WTC11 (cell line): ENCODE data around the gene CFDP1.

ENCODE experiments used
- CBFB ChIP-seq: sonication (generic); formaldehyde crosslinking; IDR thresholded peaks from 2 replicates; pipeline ENCODE4 v1.8.1; 2022; ENCODE audit warnings: mild to moderate bottlenecking, low read depth, missing genetic modification reagents
- FOXJ3 ChIP-seq: sonication (generic); formaldehyde crosslinking; IDR thresholded peaks from 2 replicates; pipeline ENCODE4 v1.9.0; 2021; ENCODE audit warnings: missing genetic modification reagents, mild to moderate bottlenecking, borderline replicate concordance
- IRF2 ChIP-seq: sonication (generic); formaldehyde crosslinking; IDR thresholded peaks from 2 replicates; pipeline ENCODE4 v1.8.0; 2022; ENCODE audit warnings: low read depth, missing genetic modification reagents, borderline replicate concordance
- NR3C1 ChIP-seq: sonication (generic); formaldehyde crosslinking; conservative IDR thresholded peaks from 2 replicates; pipeline ENCODE4 v1.8.1; 2023; ENCODE audit warnings: low read depth, mild to moderate bottlenecking, missing genetic modification reagents
- RELA ChIP-seq: sonication (generic); formaldehyde crosslinking; IDR thresholded peaks from 2 replicates; pipeline ENCODE4 v1.8.1; 2022; ENCODE audit warnings: missing genetic modification reagents, mild to moderate bottlenecking, borderline replicate concordance
- SP1 ChIP-seq: sonication (generic); formaldehyde crosslinking; conservative IDR thresholded peaks from 2 replicates; pipeline ENCODE4 v1.8.1; 2022; ENCODE audit warnings: missing genetic modification reagents
- ZBTB21 ChIP-seq: sonication (generic); formaldehyde crosslinking; IDR thresholded peaks from 2 replicates; pipeline ENCODE4 v1.8.1; 2023; ENCODE audit warnings: mild to moderate bottlenecking, missing genetic modification reagents, borderline replicate concordance
- ZNF317 ChIP-seq: sonication (generic); formaldehyde crosslinking; IDR thresholded peaks from 2 replicates; pipeline ENCODE4 v1.8.1; 2023; ENCODE audit warnings: low read depth, mild to moderate bottlenecking, moderate library complexity, missing genetic modification reagents, borderline replicate concordance
- TF ChIP-seq, protein P1 (sequence below): fragments of 200-600 bp; IDR thresholded peaks from 2 replicates; pipeline ENCODE4 v1.8.0; 2022; ENCODE audit warnings: antibody characterized with exemption
- TF ChIP-seq, protein P2 (sequence below): sonication (generic); formaldehyde crosslinking; IDR thresholded peaks from 2 replicates; pipeline ENCODE4 v1.8.1; 2022; ENCODE audit warnings: low read depth, missing genetic modification reagents, borderline replicate concordance
- TF ChIP-seq, protein P3 (sequence below): sonication (generic); formaldehyde crosslinking; IDR thresholded peaks from 2 replicates; pipeline ENCODE4 v1.8.1; 2023; ENCODE audit warnings: mild to moderate bottlenecking, moderate library complexity, missing genetic modification reagents
- TF ChIP-seq, protein P4 (sequence below): sonication (generic); formaldehyde crosslinking; IDR thresholded peaks from 2 replicates; pipeline ENCODE4 v1.8.0; 2022; ENCODE audit warnings: mild to moderate bottlenecking, missing genetic modification reagents
- TF ChIP-seq, protein P5 (sequence below): sonication (generic); formaldehyde crosslinking; IDR thresholded peaks from 2 replicates; pipeline ENCODE4 v1.8.1; 2023; ENCODE audit warnings: mild to moderate bottlenecking, missing genetic modification reagents, moderate library complexity
- TF ChIP-seq, protein P6 (sequence below): sonication (generic); formaldehyde crosslinking; IDR thresholded peaks from 2 replicates; pipeline ENCODE4 v1.8.1; 2022; ENCODE audit warnings: mild to moderate bottlenecking, moderate library complexity, missing genetic modification reagents

DNA sequence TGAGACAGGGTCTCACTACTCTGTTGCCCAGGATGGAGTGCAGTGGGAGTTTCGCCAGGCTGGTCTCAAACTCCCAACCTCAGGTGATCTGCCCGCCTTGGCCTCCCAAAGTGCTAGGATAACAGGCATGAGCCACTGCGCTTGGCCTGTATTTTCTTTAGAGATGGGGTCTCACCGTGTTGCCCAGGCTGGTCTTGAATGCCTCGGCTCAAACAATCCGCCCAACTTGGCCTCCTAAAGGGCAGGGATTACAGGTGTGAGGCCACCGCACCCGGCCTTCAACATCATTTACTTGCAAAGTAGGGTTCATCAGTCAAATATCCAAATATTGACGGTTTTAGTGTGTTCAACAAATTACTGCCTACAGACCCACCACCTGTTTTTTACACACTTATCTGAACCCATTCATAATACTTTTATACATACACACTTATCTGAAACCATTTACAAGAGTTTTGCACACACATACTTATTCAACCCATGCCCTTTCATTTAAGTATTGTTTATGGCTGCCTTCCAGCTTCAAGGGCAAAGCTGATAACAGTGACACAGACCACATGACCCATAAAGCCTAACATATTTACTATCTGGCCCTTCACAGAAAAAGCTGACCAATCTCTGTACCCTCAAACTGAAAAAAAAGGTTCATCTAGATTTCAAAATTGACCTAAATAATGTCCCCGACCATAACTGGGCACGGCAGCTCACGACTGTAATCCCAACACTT, 19.3 kb upstream of the CFDP1 start:
- TF ChIP-seq, protein P1, sequence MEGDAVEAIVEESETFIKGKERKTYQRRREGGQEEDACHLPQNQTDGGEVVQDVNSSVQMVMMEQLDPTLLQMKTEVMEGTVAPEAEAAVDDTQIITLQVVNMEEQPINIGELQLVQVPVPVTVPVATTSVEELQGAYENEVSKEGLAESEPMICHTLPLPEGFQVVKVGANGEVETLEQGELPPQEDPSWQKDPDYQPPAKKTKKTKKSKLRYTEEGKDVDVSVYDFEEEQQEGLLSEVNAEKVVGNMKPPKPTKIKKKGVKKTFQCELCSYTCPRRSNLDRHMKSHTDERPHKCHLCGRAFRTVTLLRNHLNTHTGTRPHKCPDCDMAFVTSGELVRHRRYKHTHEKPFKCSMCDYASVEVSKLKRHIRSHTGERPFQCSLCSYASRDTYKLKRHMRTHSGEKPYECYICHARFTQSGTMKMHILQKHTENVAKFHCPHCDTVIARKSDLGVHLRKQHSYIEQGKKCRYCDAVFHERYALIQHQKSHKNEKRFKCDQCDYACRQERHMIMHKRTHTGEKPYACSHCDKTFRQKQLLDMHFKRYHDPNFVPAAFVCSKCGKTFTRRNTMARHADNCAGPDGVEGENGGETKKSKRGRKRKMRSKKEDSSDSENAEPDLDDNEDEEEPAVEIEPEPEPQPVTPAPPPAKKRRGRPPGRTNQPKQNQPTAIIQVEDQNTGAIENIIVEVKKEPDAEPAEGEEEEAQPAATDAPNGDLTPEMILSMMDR: no peak
- TF ChIP-seq CBFB (CRISPR knock-in tag) (no peak), ZBTB21 (CRISPR knock-in tag) (no peak), ZNF317 (no peak), FOXJ3 (no peak), RELA (no peak), NR3C1 (CRISPR knock-in tag) (no peak), SP1 (no peak), IRF2 (CRISPR knock-in tag) (no peak)
- TF ChIP-seq, protein P2, sequence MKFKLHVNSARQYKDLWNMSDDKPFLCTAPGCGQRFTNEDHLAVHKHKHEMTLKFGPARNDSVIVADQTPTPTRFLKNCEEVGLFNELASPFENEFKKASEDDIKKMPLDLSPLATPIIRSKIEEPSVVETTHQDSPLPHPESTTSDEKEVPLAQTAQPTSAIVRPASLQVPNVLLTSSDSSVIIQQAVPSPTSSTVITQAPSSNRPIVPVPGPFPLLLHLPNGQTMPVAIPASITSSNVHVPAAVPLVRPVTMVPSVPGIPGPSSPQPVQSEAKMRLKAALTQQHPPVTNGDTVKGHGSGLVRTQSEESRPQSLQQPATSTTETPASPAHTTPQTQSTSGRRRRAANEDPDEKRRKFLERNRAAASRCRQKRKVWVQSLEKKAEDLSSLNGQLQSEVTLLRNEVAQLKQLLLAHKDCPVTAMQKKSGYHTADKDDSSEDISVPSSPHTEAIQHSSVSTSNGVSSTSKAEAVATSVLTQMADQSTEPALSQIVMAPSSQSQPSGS (CRISPR knock-in tag): no peak
- TF ChIP-seq, protein P3, sequence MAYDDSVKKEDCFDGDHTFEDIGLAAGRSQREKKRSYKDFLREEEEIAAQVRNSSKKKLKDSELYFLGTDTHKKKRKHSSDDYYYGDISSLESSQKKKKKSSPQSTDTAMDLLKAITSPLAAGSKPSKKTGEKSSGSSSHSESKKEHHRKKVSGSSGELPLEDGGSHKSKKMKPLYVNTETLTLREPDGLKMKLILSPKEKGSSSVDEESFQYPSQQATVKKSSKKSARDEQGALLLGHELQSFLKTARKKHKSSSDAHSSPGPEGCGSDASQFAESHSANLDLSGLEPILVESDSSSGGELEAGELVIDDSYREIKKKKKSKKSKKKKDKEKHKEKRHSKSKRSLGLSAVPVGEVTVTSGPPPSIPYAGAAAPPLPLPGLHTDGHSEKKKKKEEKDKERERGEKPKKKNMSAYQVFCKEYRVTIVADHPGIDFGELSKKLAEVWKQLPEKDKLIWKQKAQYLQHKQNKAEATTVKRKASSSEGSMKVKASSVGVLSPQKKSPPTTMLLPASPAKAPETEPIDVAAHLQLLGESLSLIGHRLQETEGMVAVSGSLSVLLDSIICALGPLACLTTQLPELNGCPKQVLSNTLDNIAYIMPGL (CRISPR knock-in tag): no peak
- TF ChIP-seq, protein P4, sequence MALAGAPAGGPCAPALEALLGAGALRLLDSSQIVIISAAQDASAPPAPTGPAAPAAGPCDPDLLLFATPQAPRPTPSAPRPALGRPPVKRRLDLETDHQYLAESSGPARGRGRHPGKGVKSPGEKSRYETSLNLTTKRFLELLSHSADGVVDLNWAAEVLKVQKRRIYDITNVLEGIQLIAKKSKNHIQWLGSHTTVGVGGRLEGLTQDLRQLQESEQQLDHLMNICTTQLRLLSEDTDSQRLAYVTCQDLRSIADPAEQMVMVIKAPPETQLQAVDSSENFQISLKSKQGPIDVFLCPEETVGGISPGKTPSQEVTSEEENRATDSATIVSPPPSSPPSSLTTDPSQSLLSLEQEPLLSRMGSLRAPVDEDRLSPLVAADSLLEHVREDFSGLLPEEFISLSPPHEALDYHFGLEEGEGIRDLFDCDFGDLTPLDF (CRISPR knock-in tag): no peak
- TF ChIP-seq, protein P5, sequence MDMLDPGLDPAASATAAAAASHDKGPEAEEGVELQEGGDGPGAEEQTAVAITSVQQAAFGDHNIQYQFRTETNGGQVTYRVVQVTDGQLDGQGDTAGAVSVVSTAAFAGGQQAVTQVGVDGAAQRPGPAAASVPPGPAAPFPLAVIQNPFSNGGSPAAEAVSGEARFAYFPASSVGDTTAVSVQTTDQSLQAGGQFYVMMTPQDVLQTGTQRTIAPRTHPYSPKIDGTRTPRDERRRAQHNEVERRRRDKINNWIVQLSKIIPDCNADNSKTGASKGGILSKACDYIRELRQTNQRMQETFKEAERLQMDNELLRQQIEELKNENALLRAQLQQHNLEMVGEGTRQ (CRISPR knock-in tag): no peak
- TF ChIP-seq, protein P6, sequence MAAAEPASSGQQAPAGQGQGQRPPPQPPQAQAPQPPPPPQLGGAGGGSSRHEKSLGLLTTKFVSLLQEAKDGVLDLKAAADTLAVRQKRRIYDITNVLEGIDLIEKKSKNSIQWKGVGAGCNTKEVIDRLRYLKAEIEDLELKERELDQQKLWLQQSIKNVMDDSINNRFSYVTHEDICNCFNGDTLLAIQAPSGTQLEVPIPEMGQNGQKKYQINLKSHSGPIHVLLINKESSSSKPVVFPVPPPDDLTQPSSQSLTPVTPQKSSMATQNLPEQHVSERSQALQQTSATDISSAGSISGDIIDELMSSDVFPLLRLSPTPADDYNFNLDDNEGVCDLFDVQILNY (CRISPR knock-in tag): no peak
